GM23338 (cell line): Measurements from ENCODE around the gene GABRB3. TPM values are rescaled to one million over a fixed set of nuclear protein-coding genes. Genes with fewer than 3 reads are reported as not detected.

ENCODE experiments used
- ATAC-seq: fragments of 200-7000 bp; cut with Tn5 transposase; 3 replicates; pipeline ENCODE4 v1.9.1; 2020
- DNase-seq: peaks from one replicate; pipeline ENCODE4 v3.0.0-alpha.2; 2015; ENCODE audit warnings: low spot score
- H2AFZ ChIP-seq: fragments of 200-600 bp; sonication (generic); 2 replicates; pipeline ENCODE4 v1.8.0; 2016; ENCODE audit warnings: antibody characterized with exemption, mild to moderate bottlenecking, moderate library complexity
- H3F3A ChIP-seq: fragments of 200-600 bp; sonication (generic); replicated peaks from 2 replicates; pipeline ENCODE4 v1.8.0; 2017; ENCODE audit warnings: antibody characterized with exemption, mixed run types, low read depth
- H3K27ac ChIP-seq: fragments of 200-600 bp; sonication (generic); 2 replicates; pipeline ENCODE4 v1.6.1; 2016; ENCODE audit warnings: low read depth
- H3K27me3 ChIP-seq: fragments of 200-600 bp; sonication (generic); 2 replicates; pipeline ENCODE4 v1.8.0; 2016; ENCODE audit warnings: mild to moderate bottlenecking, mixed run types, moderate library complexity; ENCODE audit not compliant: insufficient read depth
- H3K36me3 ChIP-seq: fragments of 200-600 bp; sonication (generic); 2 replicates; pipeline ENCODE4 v1.8.0; 2016; ENCODE audit warnings: mild to moderate bottlenecking; ENCODE audit not compliant: insufficient read depth
- H3K4me1 ChIP-seq: fragments of 200-600 bp; sonication (generic); 2 replicates; pipeline ENCODE4 v1.8.0; 2016; ENCODE audit warnings: mild to moderate bottlenecking, moderate library complexity; ENCODE audit not compliant: insufficient read depth
- H3K4me2 ChIP-seq: fragments of 200-600 bp; sonication (generic); 2 replicates; pipeline ENCODE4 v1.7.1; 2017; ENCODE audit warnings: mixed run types
- H3K4me3 ChIP-seq: fragments of 200-600 bp; sonication (generic); 2 replicates; pipeline ENCODE4 v1.6.1; 2016; ENCODE audit warnings: mixed run types
- H3K79me2 ChIP-seq: fragments of 200-600 bp; sonication (generic); replicated peaks from 2 replicates; pipeline ENCODE4 v1.8.0; 2017; ENCODE audit warnings: mild to moderate bottlenecking; ENCODE audit not compliant: insufficient read depth
- H3K9me2 ChIP-seq: fragments of 200-600 bp; sonication (generic); 2 replicates; pipeline ENCODE4 v1.8.0; 2017; ENCODE audit not compliant: insufficient read depth
- H4K20me1 ChIP-seq: fragments of 200-600 bp; sonication (generic); replicated peaks from 2 replicates; pipeline ENCODE4 v1.8.0; 2017; ENCODE audit warnings: mild to moderate bottlenecking; ENCODE audit not compliant: insufficient read depth
- H3K27ac Mint-ChIP-seq: 2 replicates; pipeline ENCODE4 v1.8.0; 2020; ENCODE audit warnings: inconsistent platforms, mild to moderate bottlenecking, moderate library complexity, mixed read lengths
- H3K27me3 Mint-ChIP-seq: 3 replicates; pipeline ENCODE4 v1.8.0; 2022; ENCODE audit warnings: low read depth, mild to moderate bottlenecking, moderate library complexity, mixed read lengths, inconsistent platforms; ENCODE audit not compliant: insufficient read depth, poor library complexity
- H3K36me3 Mint-ChIP-seq: 3 replicates; pipeline ENCODE4 v1.8.0; 2021; ENCODE audit warnings: low read depth, mild to moderate bottlenecking, inconsistent platforms, moderate library complexity, mixed read lengths
- H3K4me1 Mint-ChIP-seq: 3 replicates; pipeline ENCODE4 v1.8.0; 2020; ENCODE audit warnings: mild to moderate bottlenecking, inconsistent platforms, mixed read lengths
- H3K4me3 Mint-ChIP-seq: 3 replicates; pipeline ENCODE4 v1.8.0; 2021; ENCODE audit warnings: moderate library complexity, mild to moderate bottlenecking, inconsistent platforms, mixed read lengths
- H3K9me3 Mint-ChIP-seq: 3 replicates; pipeline ENCODE4 v1.8.0; 2020; ENCODE audit warnings: moderate library complexity, mild to moderate bottlenecking, inconsistent platforms, mixed read lengths
- ETS1 ChIP-seq: IDR thresholded peaks from 2 replicates; pipeline ENCODE4 v1.6.1; 2016; ENCODE audit warnings: antibody characterized with exemption
- EZH2phosphoT487 ChIP-seq: fragments of 200-600 bp; sonication (generic); IDR thresholded peaks from one replicate; pipeline ENCODE4 v1.8.1; 2018; ENCODE audit warnings: antibody characterized with exemption; ENCODE audit not compliant: unreplicated experiment
- ZNF462 ChIP-seq: fragments of 250-450 bp; sonication (Bioruptor Pico); IDR thresholded peaks from 2 replicates; pipeline ENCODE4 v1.5.0; 2020; ENCODE audit warnings: mild to moderate bottlenecking, moderate library complexity
- polyA plus RNA-seq: library from polyadenylated mRNA; unstranded; fragments of >200 nt; fragmentation: Nextera tagmentation; extraction: Ambion mirVana; gene quantifications from 2 replicates; pipeline ENCODE4 v1.2.1, GENCODE V29; 2016
- total RNA-seq: library from RNA; depleted of rRNA; stranded (reverse); fragments of >200 nt; shearing (Covaris generic); gene quantifications from 2 replicates; pipeline ENCODE4 v1.2.3, GENCODE V29; 2014

Gene GABRB3
- total and polyA plus RNA-seq, 2 experiments from 2014 or later = 56.5 to 131 TPM

GRCh38 chr15:26713498-26713897, 59.4 kb downstream of the GABRB3 start (continued):
- TF ChIP-seq ZNF462 (CRISPR knock-in tag) = no peak

- no peak overlapping the region for H3K4me3 Mint-ChIP-seq
- H3K4me3 ChIP-seq = no peak overlapping the region
- DNase-seq = no peak
- no peak for ATAC-seq
- H3K27ac ChIP-seq = no peak overlapping the region
- no peak overlapping the region for H2AFZ ChIP-seq
- peaks cover 100% of the 10 kb centered on the region for H3K79me2 ChIP-seq
- H4K20me1 ChIP-seq = peaks cover 10% of the 10 kb centered on the region; the same call in 1 of the 2 replicates
- H3K27ac Mint-ChIP-seq = peak overlapping the region; percentile 28
- no peaks in the 10 kb centered on the region for H3K27me3 ChIP-seq
- H3K4me1 Mint-ChIP-seq = peaks cover 70% of the 10 kb centered on the region
- H3K9me2 ChIP-seq = peaks cover 9% of the 10 kb centered on the region; the same call in 1 of the 2 replicates
- TF ChIP-seq EZH2phosphoT487 (no peak), ETS1 (no peak)
- no peak overlapping the region for H3K4me2 ChIP-seq
- peaks cover 56% of the 10 kb centered on the region for H3K4me1 ChIP-seq
- peaks cover 35% of the 10 kb centered on the region for H3K36me3 Mint-ChIP-seq
- no peaks in the 10 kb centered on the region for H3K36me3 ChIP-seq
- H3F3A ChIP-seq = no peaks in the 10 kb centered on the region
- peaks cover 17% of the 10 kb centered on the region for H3K27me3 Mint-ChIP-seq
- peaks cover 5% of the 10 kb centered on the region; the same call in 2 of the 3 replicates for H3K9me3 Mint-ChIP-seq
These were observed 60.5 kb downstream of the GABRB3 start for GRCh38 chr15:26712335-26712734.
